CD4-positive, alpha-beta T cell (primary cell): Measurements from ENCODE around the gene TLE2. TPM values are rescaled to one million over a fixed set of nuclear protein-coding genes. Genes with fewer than 3 reads are reported as not detected.
A peak's percentile ranks its signal among the peaks of the same experiment; 100 is the strongest.

Experiments used
- ATAC-seq: fragments of 200-7000 bp; cut with Tn5 transposase; one replicate; pipeline ENCODE4 v1.10.0; 2022; ENCODE audit warnings: mild to moderate bottlenecking; ENCODE audit not compliant: poor library complexity
- CTCF ChIA-PET: fragments of 350-600 bp; sonication (Branson Sonifier 250); formaldehyde crosslinking; loops from one replicate; lab custom pipeline; 2021; ENCODE audit warnings: antibody characterized with exemption, inconsistent platforms; lab: Charles Lee
- POLR2A ChIA-PET: fragments of 350-600 bp; sonication (Branson Sonifier 250); formaldehyde crosslinking; loops from one replicate; lab custom pipeline; 2021; ENCODE audit warnings: antibody characterized with exemption, inconsistent platforms; lab: Charles Lee
- DNase-seq, 14 experiments: peaks; one replicate each; pipeline ENCODE4 v3.0.0-alpha.2; 2013 to 2020; ENCODE audit warnings: mixed read lengths in 2 of 14
- H3K27ac ChIP-seq, 2 donors: one replicate each; pipeline versions ENCODE4 v1.5.1 to v1.7.0; 2013; ENCODE audit warnings: low read length in 2 of 2, low read depth in 1 of 2, mild to moderate bottlenecking in 1 of 2
- H3K27me3 ChIP-seq, 2 experiments: 1 replicate in 1 of 2; 2 replicates in 1 of 2; pipeline versions ENCODE4 v1.6.1 to v1.7.0; 2013; ENCODE audit warnings: low read length in 2 of 2, control low read depth in 1 of 2, mild to moderate bottlenecking in 1 of 2, moderate library complexity in 1 of 2; ENCODE audit not compliant: insufficient read depth in 2 of 2, control insufficient read depth in 1 of 2
- H3K36me3 ChIP-seq: one replicate; pipeline ENCODE4 v1.6.1; 2013; ENCODE audit warnings: low read length, control low read depth; ENCODE audit not compliant: insufficient read depth
- H3K4me1 ChIP-seq: one replicate; pipeline ENCODE4 v1.6.1; 2013; ENCODE audit warnings: low read length, control low read depth; ENCODE audit not compliant: insufficient read depth
- H3K4me3 ChIP-seq: one replicate; pipeline ENCODE4 v1.5.1; 2013; ENCODE audit warnings: mild to moderate bottlenecking, low read length, moderate library complexity
- H3K9me3 ChIP-seq, 2 experiments: 1 replicate in 1 of 2; 2 replicates in 1 of 2; pipeline versions ENCODE4 v1.6.1 to v1.7.0; 2013; ENCODE audit warnings: low read length in 2 of 2, mild to moderate bottlenecking in 2 of 2, control low read depth in 1 of 2, moderate library complexity in 1 of 2; ENCODE audit not compliant: control insufficient read depth in 1 of 2, insufficient read depth in 1 of 2
- H3K27ac Mint-ChIP-seq: one replicate; pipeline ENCODE4 v1.8.0; 2020; ENCODE audit warnings: mixed read lengths
- H3K27me3 Mint-ChIP-seq: one replicate; pipeline ENCODE4 v1.8.0; 2021; ENCODE audit warnings: mixed read lengths
- H3K36me3 Mint-ChIP-seq: one replicate; pipeline ENCODE4 v1.8.0; 2021; ENCODE audit warnings: low read depth, mixed read lengths
- H3K4me1 Mint-ChIP-seq: one replicate; pipeline ENCODE4 v1.8.0; 2021; ENCODE audit warnings: low read depth, mixed read lengths
- H3K4me3 Mint-ChIP-seq: one replicate; pipeline ENCODE4 v1.8.0; 2020; ENCODE audit warnings: mild to moderate bottlenecking, mixed read lengths
- H3K9me3 Mint-ChIP-seq: one replicate; pipeline ENCODE4 v1.8.0; 2020; ENCODE audit warnings: mixed read lengths
- intact Hi-C, 2 experiments: fragments of 100-400 bp; cut with DNase I in 1 of 2; cut with micrococcal nuclease in 1 of 2; formaldehyde crosslinking; loops; one replicate each; pipeline versions ENCODE4 v1.15.1 to v1.9.0; 2023 to 2025; cut with DNase I, micrococcal nuclease
- total RNA-seq, 174 experiments: library from RNA in 2 of 174; stranded (reverse) in 2 of 174; gene quantifications; one replicate each; pipeline ENCODE4 v1.2.3 and lab custom pipeline; 2021 to 2026
- TF ChIP-seq, protein P1 (sequence below): fragments of 200-600 bp; IDR thresholded peaks from one replicate; pipeline ENCODE4 v1.8.0; 2022; ENCODE audit warnings: antibody characterized with exemption, mild to moderate bottlenecking

The TLE2 gene
- total RNA-seq, 2 experiments from 2014 or later = 23.9 to 25.0 TPM

DNA sequence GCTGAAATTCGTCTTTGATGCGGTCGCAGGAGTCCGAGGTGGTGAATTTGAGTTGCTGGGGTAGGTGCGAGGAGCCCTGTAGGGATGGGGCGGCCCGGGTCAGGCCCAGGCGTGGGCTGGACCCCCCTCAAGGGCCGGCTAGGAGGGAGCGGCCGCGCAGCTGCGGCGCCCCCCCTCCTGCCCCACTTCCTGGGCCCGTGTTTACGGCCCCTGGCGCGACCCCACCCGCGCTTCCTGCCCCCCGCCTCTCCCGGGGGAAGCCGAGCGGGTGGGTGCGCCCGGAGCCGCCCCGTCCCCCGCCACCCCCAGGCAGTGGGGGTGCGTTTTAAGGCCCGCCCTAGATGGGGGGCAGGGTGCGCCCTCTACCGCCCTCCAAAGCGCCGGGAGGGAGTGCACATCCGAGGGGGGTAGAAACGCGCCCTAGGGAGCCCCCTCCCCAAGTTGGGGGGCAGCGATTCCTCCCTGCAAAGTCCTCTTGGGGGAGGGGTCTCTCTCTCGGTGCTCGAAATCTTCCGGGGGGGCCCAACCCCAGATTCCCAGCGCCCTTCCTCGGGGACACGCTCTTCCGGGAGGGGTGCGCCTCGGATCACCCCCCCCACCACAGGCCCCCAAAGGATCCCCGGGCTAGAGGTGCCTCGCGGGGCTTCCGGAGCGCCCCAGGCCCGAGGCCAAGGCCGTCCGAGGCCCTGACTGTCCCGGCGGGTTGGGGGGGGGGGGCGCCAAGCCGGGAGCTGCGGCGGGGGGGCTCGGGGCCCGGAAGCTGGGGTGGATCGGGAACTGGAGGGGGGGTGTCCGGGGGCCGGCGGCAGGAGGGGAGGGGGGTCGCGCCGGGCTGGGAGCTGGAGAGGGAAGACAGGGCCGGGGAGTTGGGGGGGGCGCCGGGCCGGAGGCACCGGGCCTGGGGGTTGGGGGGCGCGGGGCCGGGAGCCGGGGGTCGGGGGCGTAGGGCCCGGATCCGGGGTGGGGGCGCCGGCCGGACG is 32.4 kb upstream of the TLE2 start:
- H3K27ac ChIP-seq = peak overlapping the region; percentile 75 to 87
- no peaks in the 10 kb centered on the region for H3K9me3 ChIP-seq
- H3K4me3 ChIP-seq = peak overlapping the region; percentile 95
- peaks cover 48% of the 10 kb centered on the region for H3K4me1 Mint-ChIP-seq
- H3K36me3 Mint-ChIP-seq = peaks cover 48% of the 10 kb centered on the region
- no peaks in the 10 kb centered on the region for H3K27me3 ChIP-seq
- POLR2A ChIA-PET = interaction anchor here (0.7 to 8.5 kb wide), 18 partner anchors 9 to 585 kb away, joined by 3 to 225 read pairs (median 4); partner anchors contain the start of genes GADD45B, NCLN, TLE2 and TLE6
- H3K27me3 Mint-ChIP-seq = no peaks in the 10 kb centered on the region
- H3K4me3 Mint-ChIP-seq = peak overlapping the region; percentile 99
- H3K27ac Mint-ChIP-seq = peak overlapping the region; percentile 96
- peaks cover 43% of the 10 kb centered on the region for H3K36me3 ChIP-seq
- TF ChIP-seq, protein P1, sequence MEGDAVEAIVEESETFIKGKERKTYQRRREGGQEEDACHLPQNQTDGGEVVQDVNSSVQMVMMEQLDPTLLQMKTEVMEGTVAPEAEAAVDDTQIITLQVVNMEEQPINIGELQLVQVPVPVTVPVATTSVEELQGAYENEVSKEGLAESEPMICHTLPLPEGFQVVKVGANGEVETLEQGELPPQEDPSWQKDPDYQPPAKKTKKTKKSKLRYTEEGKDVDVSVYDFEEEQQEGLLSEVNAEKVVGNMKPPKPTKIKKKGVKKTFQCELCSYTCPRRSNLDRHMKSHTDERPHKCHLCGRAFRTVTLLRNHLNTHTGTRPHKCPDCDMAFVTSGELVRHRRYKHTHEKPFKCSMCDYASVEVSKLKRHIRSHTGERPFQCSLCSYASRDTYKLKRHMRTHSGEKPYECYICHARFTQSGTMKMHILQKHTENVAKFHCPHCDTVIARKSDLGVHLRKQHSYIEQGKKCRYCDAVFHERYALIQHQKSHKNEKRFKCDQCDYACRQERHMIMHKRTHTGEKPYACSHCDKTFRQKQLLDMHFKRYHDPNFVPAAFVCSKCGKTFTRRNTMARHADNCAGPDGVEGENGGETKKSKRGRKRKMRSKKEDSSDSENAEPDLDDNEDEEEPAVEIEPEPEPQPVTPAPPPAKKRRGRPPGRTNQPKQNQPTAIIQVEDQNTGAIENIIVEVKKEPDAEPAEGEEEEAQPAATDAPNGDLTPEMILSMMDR = peak; percentile 32
- CTCF ChIA-PET = interaction anchor here (0.7 to 1.3 kb wide), 4 partner anchors 19 to 43 kb away, joined by 3 to 6 read pairs (median 3); no protein-coding TSS in a partner anchor
- no peaks in the 10 kb centered on the region for H3K9me3 Mint-ChIP-seq
- peaks cover 82% of the 10 kb centered on the region for H3K4me1 ChIP-seq
- intact Hi-C loops = loop anchor here (1.0 to 10.0 kb wide), 7 partner anchors 15 to 443 kb away; partner anchors contain the start of genes DOHH (in 1 of the 2), FZR1 (in 1 of the 2), TLE2 (in 1 of the 2) and TLE6 (in 1 of the 2)
- ATAC-seq (peak; percentile 73), DNase-seq (peak; percentile 56 to 92 (median 83))

DNA sequence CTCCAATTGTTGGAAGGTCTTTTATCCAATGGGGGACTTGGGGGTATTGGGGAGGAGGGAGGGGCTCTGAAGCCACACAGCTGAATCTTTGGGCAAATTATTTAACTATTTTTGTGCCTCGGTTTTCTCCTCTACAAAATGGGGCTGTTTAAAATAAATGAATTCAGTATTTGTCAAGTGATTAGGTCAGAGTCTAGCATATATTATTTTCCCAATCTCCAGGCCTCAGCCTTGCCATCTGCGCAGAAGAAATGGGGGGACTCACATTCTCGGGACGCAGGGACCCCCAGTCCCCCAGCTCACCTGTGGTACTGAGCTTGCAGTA is 31.7 kb upstream of the TLE2 start:
- intact Hi-C loops = loop anchor here (1.0 to 10.0 kb wide), 7 partner anchors 14 to 444 kb away; partner anchors contain the start of genes DOHH (in 1 of the 2), FZR1 (in 1 of the 2), TLE2 (in 1 of the 2) and TLE6 (in 1 of the 2)
- Mint-ChIP-seq H3K9me3 (no peaks in the 10 kb centered on the region), H3K4me1 (peaks cover 48% of the 10 kb centered on the region), H3K27me3 (no peaks in the 10 kb centered on the region), H3K4me3 (peak overlapping the region; percentile 99), H3K27ac (peak overlapping the region; percentile 96), H3K36me3 (peaks cover 54% of the 10 kb centered on the region)
- H3K36me3 ChIP-seq = peaks cover 48% of the 10 kb centered on the region
- H3K27ac ChIP-seq = peak overlapping the region; percentile 46 to 87
- H3K4me3 ChIP-seq = peak overlapping the region; percentile 95
- CTCF ChIA-PET = interaction anchor here (0.7 to 0.9 kb wide), 4 partner anchors 18 to 377 kb away, joined by 3 to 6 read pairs (median 3); no protein-coding TSS in a partner anchor
- TF ChIP-seq, protein P1 = no peak
- POLR2A ChIA-PET = interaction anchor here (0.7 to 8.5 kb wide), 12 partner anchors 8 to 585 kb away, joined by 3 to 225 read pairs (median 12); partner anchors contain the start of genes GADD45B, NCLN and TLE6
- ATAC-seq (no peak), DNase-seq (no peak)
- H3K9me3 ChIP-seq = no peaks in the 10 kb centered on the region
- H3K4me1 ChIP-seq = peaks cover 83% of the 10 kb centered on the region
- no peaks in the 10 kb centered on the region for H3K27me3 ChIP-seq

DNA sequence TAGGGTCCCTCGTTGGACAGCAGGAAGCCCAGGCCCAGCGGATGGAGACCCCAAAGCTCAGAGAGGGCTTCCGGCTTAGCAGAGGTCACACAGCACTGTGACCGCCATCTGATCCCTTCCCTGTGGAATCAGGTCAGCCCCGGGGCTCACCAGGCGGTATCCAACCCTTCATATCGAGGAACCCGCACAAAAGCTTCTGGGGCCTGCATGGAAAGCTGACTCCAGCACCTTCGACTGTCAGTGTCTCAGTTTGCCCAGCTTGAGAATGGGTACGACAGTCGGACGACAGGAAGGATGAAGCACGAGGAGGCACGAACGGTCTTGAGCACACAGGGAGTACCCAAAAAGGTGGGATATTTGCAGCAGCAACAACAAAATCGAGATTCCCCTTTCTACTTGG is 30.6 kb upstream of the TLE2 start:
- Histone ChIP-seq H3K4me3 (peak overlapping the region; percentile 95), H3K27ac (peak overlapping the region in 1 of 2 donors; percentile 41), H3K36me3 (peaks cover 60% of the 10 kb centered on the region), H3K4me1 (peaks cover 84% of the 10 kb centered on the region), H3K9me3 (no peaks in the 10 kb centered on the region), H3K27me3 (no peaks in the 10 kb centered on the region)
- peak overlapping the region; percentile 99 for H3K4me3 Mint-ChIP-seq
- peaks cover 66% of the 10 kb centered on the region for H3K36me3 Mint-ChIP-seq
- intact Hi-C loops = loop anchor here (1.0 to 10.0 kb wide), 6 partner anchors 13 to 445 kb away; partner anchors contain the start of genes DOHH (in 2 of the 2), FZR1 (in 2 of the 2) and TLE2 (in 1 of the 2)
- no peaks in the 10 kb centered on the region for H3K27me3 Mint-ChIP-seq
- peak overlapping the region; percentile 96 for H3K27ac Mint-ChIP-seq
- ATAC-seq (no peak), DNase-seq (peak in 1 of 14 experiments; percentile 33)
- H3K4me1 Mint-ChIP-seq = peaks cover 55% of the 10 kb centered on the region
- POLR2A ChIA-PET = interaction anchor here (0.9 to 8.5 kb wide), 7 partner anchors 7 to 583 kb away, joined by 4 to 225 read pairs (median 25); partner anchors contain the start of genes GADD45B, NCLN and TLE6
- TF ChIP-seq, protein P1 = no peak
- CTCF ChIA-PET = interaction anchor here (1.0 kb wide), 1 partner anchor 44 kb away, joined by 5 read pairs; no protein-coding TSS in a partner anchor
- no peaks in the 10 kb centered on the region for H3K9me3 Mint-ChIP-seq
